Endothelial cell of umbilical vein (primary cell): ENCODE data around the gene RBBP4. TPM values are rescaled to one million over a fixed set of nuclear protein-coding genes. Genes with fewer than 3 reads are reported as not detected.

Experiments
- BruUV-seq: library from RNA; stranded (reverse); fragments of 400-500 nt; replicated peaks from 2 replicates; lab custom pipeline; 2021; lab: Mats Ljungman, UMichigan
- CTCF ChIA-PET: fragments of 300-600, 350-600 bp; sonication (Branson Sonifier 250); formaldehyde crosslinking; loops from one replicate; lab custom pipeline; 2021; ENCODE audit warnings: antibody characterized with exemption, inconsistent platforms; lab: Charles Lee
- POLR2A ChIA-PET: fragments of 300-600, 350-600 bp; sonication (Branson Sonifier 250); formaldehyde crosslinking; loops from one replicate; lab custom pipeline; 2021; ENCODE audit warnings: antibody characterized with exemption, inconsistent platforms; lab: Charles Lee
- DNase-seq: peaks from one replicate; pipeline ENCODE4 v3.0.0-alpha.2; 2011; ENCODE audit warnings: low read depth, low spot score
- FAIRE-seq: peaks from 2 replicates; lab custom pipeline; 2011; peaks lifted over from hg19 to GRCh38; lab: Jason Lieb, UNC
- H2AFZ ChIP-seq: 2 replicates; pipeline ENCODE4 v1.6.0; 2012; ENCODE audit warnings: low read depth, low read length, control low read depth, inconsistent platforms
- H3K27ac ChIP-seq: 2 replicates; pipeline ENCODE4 v1.5.1; 2011; ENCODE audit warnings: low read depth, mild to moderate bottlenecking, control low read depth, low read length, moderate library complexity; ENCODE audit not compliant: insufficient read depth
- H3K27me3 ChIP-seq, 2 experiments: 2 replicates each; pipeline versions ENCODE4 v1.6.0 to v1.6.1; 2011; ENCODE audit warnings: low read length in 2 of 2, mixed read lengths in 1 of 2; ENCODE audit not compliant: control insufficient read depth in 2 of 2, insufficient read depth in 2 of 2
- H3K36me3 ChIP-seq, 2 experiments: 2 replicates in 1 of 2; 3 replicates in 1 of 2; pipeline ENCODE4 v1.5.1; 2011; ENCODE audit warnings: low read length in 2 of 2, mild to moderate bottlenecking in 1 of 2, moderate library complexity in 1 of 2; ENCODE audit not compliant: control insufficient read depth in 2 of 2, insufficient read depth in 2 of 2; ENCODE audit errors: extremely low read depth in 1 of 2
- H3K4me1 ChIP-seq: 3 replicates; pipeline ENCODE4 v1.5.1; 2011; ENCODE audit warnings: mild to moderate bottlenecking, low read length; ENCODE audit not compliant: control insufficient read depth, insufficient read depth; ENCODE audit errors: extremely low read depth
- H3K4me2 ChIP-seq: 2 replicates; pipeline ENCODE4 v1.6.1; 2011; ENCODE audit warnings: low read length, control low read depth, mixed read lengths; ENCODE audit not compliant: insufficient read depth
- H3K4me3 ChIP-seq, 3 experiments: fragments of 200-600 bp in 1 of 3; sonication (generic), shearing (Covaris generic) in 1 of 3; replicated peaks in 1 of 3; 2 replicates each; pipeline ENCODE4 v1.5.1; 2011 to 2016; ENCODE audit warnings: control low read depth in 3 of 3, low read length in 3 of 3, mild to moderate bottlenecking in 2 of 3, inconsistent platforms in 1 of 3, low read depth in 1 of 3, moderate library complexity in 1 of 3; ENCODE audit not compliant: insufficient read depth in 1 of 3
- H3K79me2 ChIP-seq: 2 replicates; pipeline ENCODE4 v1.6.0; 2012; ENCODE audit warnings: low read length, inconsistent platforms; ENCODE audit not compliant: control insufficient read depth, insufficient read depth
- H3K9ac ChIP-seq: replicated peaks from 2 replicates; pipeline ENCODE3; 2011; ENCODE audit warnings: low read length, control low read depth; ENCODE audit not compliant: insufficient read depth; ENCODE audit errors: extremely low read depth
- H3K9me1 ChIP-seq: replicated peaks from 3 replicates; pipeline ENCODE4 v1.6.0; 2011; ENCODE audit warnings: mild to moderate bottlenecking, low read length; ENCODE audit not compliant: control insufficient read depth, insufficient read depth; ENCODE audit errors: extremely low read depth
- H3K9me3 ChIP-seq: replicated peaks from 2 replicates; pipeline ENCODE4 v1.5.1; 2012; ENCODE audit warnings: low read length, inconsistent platforms; ENCODE audit not compliant: control insufficient read depth, insufficient read depth
- H4K20me1 ChIP-seq: replicated peaks from 2 replicates; pipeline ENCODE3; 2011; ENCODE audit warnings: mild to moderate bottlenecking, low read length; ENCODE audit not compliant: control insufficient read depth, insufficient read depth; ENCODE audit errors: extremely low read depth
- CTCF ChIP-seq, 2 donors: IDR thresholded peaks; 1 replicate in 1 of 2; 2 replicates in 1 of 2; pipeline ENCODE4 v1.5.1; 2011; ENCODE audit warnings: low read length in 2 of 2, mild to moderate bottlenecking in 2 of 2, moderate library complexity in 2 of 2, control low read depth in 1 of 2, inconsistent platforms in 1 of 2, low read depth in 1 of 2; ENCODE audit not compliant: insufficient read depth in 1 of 2; ENCODE audit errors: extremely low read depth in 1 of 2
- EZH2 ChIP-seq: IDR thresholded peaks from 2 replicates; pipeline ENCODE4 v1.6.1; 2012; ENCODE audit warnings: borderline replicate concordance, low read depth, mild to moderate bottlenecking, moderate library complexity, low read length, inconsistent platforms; ENCODE audit not compliant: severe bottlenecking
- FOS ChIP-seq: IDR thresholded peaks from 2 replicates; pipeline ENCODE4 v1.6.1; 2011; ENCODE audit warnings: mild to moderate bottlenecking, low read length, moderate library complexity, borderline replicate concordance; ENCODE audit not compliant: insufficient read depth
- GATA2 ChIP-seq: IDR thresholded peaks from 2 replicates; pipeline ENCODE4 v1.7.0; 2011; ENCODE audit warnings: low read depth, mild to moderate bottlenecking, moderate library complexity, mixed read lengths, low read length; ENCODE audit not compliant: insufficient read length, insufficient read depth
- JUN ChIP-seq: IDR thresholded peaks from 2 replicates; pipeline ENCODE4 v1.6.1; 2011; ENCODE audit warnings: borderline replicate concordance, low read depth; ENCODE audit not compliant: insufficient read length, insufficient read depth
- MYC ChIP-seq: IDR thresholded peaks from one replicate; pipeline ENCODE4 v1.6.1; 2011; ENCODE audit warnings: mild to moderate bottlenecking, low read depth, low read length
- POLR2A ChIP-seq: IDR thresholded peaks from 2 replicates; pipeline ENCODE4 v1.6.1; 2012; ENCODE audit warnings: low read depth, mild to moderate bottlenecking, control low read depth, low read length
- POLR2AphosphoS5 ChIP-seq: IDR thresholded peaks from 2 replicates; pipeline ENCODE4 v1.6.1; 2012; ENCODE audit warnings: low read depth, mild to moderate bottlenecking, control low read depth, low read length, moderate library complexity; ENCODE audit not compliant: insufficient read depth
- dilution Hi-C: fragments of 300-500 bp; cut with MboI; formaldehyde crosslinking; loops from one replicate; pipeline ENCODE4 v1.15.0; 2019; ENCODE audit warnings: low sequenced_read_pairs; ENCODE audit not compliant: extremely low pct_ligation_motif_present
- intact Hi-C: fragments of 100-400 bp; cut with micrococcal nuclease; formaldehyde crosslinking; loops from one replicate; pipeline ENCODE4 v1.10.0; 2022
- polyA plus RNA-seq, 4 experiments: library from polyadenylated mRNA; depleted of rRNA in 3 of 4; stranded (reverse) in 3 of 4; unstranded in 1 of 4; fragments of >200 nt; gene quantifications; 2 replicates each; pipeline versions ENCODE4 v1.2.1 to v1.2.3, GENCODE V29; 2011 to 2012; ENCODE audit warnings: missing spikeins in 1 of 4
- total RNA-seq: library from RNA; stranded (reverse); gene quantifications from 2 replicates; pipeline ENCODE4 v1.2.3, GENCODE V29; 2021
- TF ChIP-seq, protein P1 (sequence below): IDR thresholded peaks from 2 replicates; pipeline ENCODE4 v1.6.1; 2011; ENCODE audit not compliant: insufficient read depth, insufficient read length

The RBBP4 gene
- total and polyA plus RNA-seq, 2 donors (not counting 3 experiments of a cell fraction or from before 2014, with no cell fraction given) = 84.9 to 241 TPM

GRCh38 chr1:32612189-32612881 lies 38.7 kb upstream of the RBBP4 start:
- peak overlapping the region; percentile 29 for H3K27ac ChIP-seq
- peak in 1 of 2 donors; percentile 56 for TF ChIP-seq CTCF (IDR thresholded peaks at IDR 0.05; ENCODE audit: extremely low read depth in 1 of 2, insufficient read depth in 1 of 2, low read depth in 1 of 2, low read length in 2 of 2)
- TF ChIP-seq GATA2 = peak; percentile 36
- TF ChIP-seq FOS = no peak
- peak; percentile 90 for TF ChIP-seq POLR2A
- peak; percentile 80 for TF ChIP-seq POLR2AphosphoS5
- TF ChIP-seq, protein P1, sequence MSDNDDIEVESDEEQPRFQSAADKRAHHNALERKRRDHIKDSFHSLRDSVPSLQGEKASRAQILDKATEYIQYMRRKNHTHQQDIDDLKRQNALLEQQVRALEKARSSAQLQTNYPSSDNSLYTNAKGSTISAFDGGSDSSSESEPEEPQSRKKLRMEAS = no peak
- TF ChIP-seq EZH2 = no peak
- TF ChIP-seq JUN = no peak
- TF ChIP-seq MYC = no peak
- ChIA-PET CTCF (interaction anchor here (0.7 to 2.6 kb wide), 2 partner anchors 10 to 92 kb away, joined by 3 to 8 read pairs; no protein-coding TSS in a partner anchor), POLR2A (no interaction called here)
- BruUV-seq = TSS peak; percentile 78
- DNase-seq (peak; percentile 86), FAIRE-seq (peak; percentile 94)
- dilution Hi-C loops (no loop called here), intact Hi-C loops (loop anchor here (2.0 kb wide), 2 partner anchors 38 to 164 kb away; partner anchors contain the start of genes RBBP4 and ZBTB8OS)
- no peaks in the 10 kb centered on the region for H3K79me2 ChIP-seq
- H3K9me1 ChIP-seq = no peaks in the 10 kb centered on the region
- H3K27me3 ChIP-seq = no peaks in the 10 kb centered on the region
- peak overlapping the region; percentile 73 for H2AFZ ChIP-seq
- H3K9ac ChIP-seq = peak overlapping the region; percentile 50
- no peaks in the 10 kb centered on the region for H3K36me3 ChIP-seq
- H3K4me3 ChIP-seq = peak overlapping the region; percentile 9 to 48 (median 44)
- H3K9me3 ChIP-seq = no peaks in the 10 kb centered on the region
- H3K4me2 ChIP-seq = peak overlapping the region; percentile 56
- no peaks in the 10 kb centered on the region for H4K20me1 ChIP-seq
- H3K4me1 ChIP-seq = no peaks in the 10 kb centered on the region
